IMR-90 (cell line): ENCODE measurements around the gene CD55. TPM values are rescaled to one million over a fixed set of nuclear protein-coding genes. Genes with fewer than 3 reads are reported as not detected.

Experiments used
- ATAC-seq: fragments of 200-7000 bp; cut with Tn5 transposase; 2 replicates; pipeline ENCODE4 v1.9.1; 2020; ENCODE audit warnings: low read depth, mild to moderate bottlenecking, moderate library complexity
- BruUV-seq: library from RNA; stranded (reverse); fragments of 400-500 nt; replicated peaks from 2 replicates; lab custom pipeline; 2021; lab: Mats Ljungman, UMichigan
- CTCF ChIA-PET: fragments of 300-600 bp; formaldehyde crosslinking; extraction: SDS; loops from one replicate; lab custom pipeline; 2021; ENCODE audit warnings: antibody characterized with exemption; lab: Yijun Ruan, JAX
- POLR2A ChIA-PET: fragments of 300-600 bp; sonication (Branson Sonifier 250); formaldehyde crosslinking; loops from one replicate; lab custom pipeline; 2022; ENCODE audit warnings: antibody characterized with exemption; ENCODE audit not compliant: unreplicated experiment; lab: Charles Lee
- DNase-seq: peaks from one replicate; pipeline ENCODE4 v3.0.0; 2013
- H2AFZ ChIP-seq: replicated peaks from 2 replicates; pipeline ENCODE3; 2013; ENCODE audit warnings: low read length, mild to moderate bottlenecking; ENCODE audit not compliant: poor library complexity
- H2AK5ac ChIP-seq: 2 replicates; pipeline ENCODE4 v1.6.1; 2013; ENCODE audit warnings: low read depth, low read length, inconsistent platforms
- H2AK9ac ChIP-seq: replicated peaks from 2 replicates; pipeline ENCODE3; 2013; ENCODE audit warnings: mild to moderate bottlenecking, low read depth, low read length, moderate library complexity; ENCODE audit not compliant: poor library complexity
- H2BK120ac ChIP-seq: 2 replicates; pipeline ENCODE4 v1.6.1; 2013; ENCODE audit warnings: low read depth, low read length, inconsistent platforms
- H2BK15ac ChIP-seq: 3 replicates; pipeline ENCODE4 v1.6.1; 2013; ENCODE audit warnings: low read depth, low read length, inconsistent platforms
- H2BK20ac ChIP-seq: 2 replicates; pipeline ENCODE4 v1.6.1; 2013; ENCODE audit warnings: low read depth, mild to moderate bottlenecking, inconsistent platforms, low read length, moderate library complexity
- H2BK5ac ChIP-seq: 2 replicates; pipeline ENCODE4 v1.6.1; 2013; ENCODE audit warnings: mild to moderate bottlenecking, low read depth, low read length, inconsistent platforms; ENCODE audit not compliant: poor library complexity, severe bottlenecking
- H3K14ac ChIP-seq: replicated peaks from 2 replicates; pipeline ENCODE4 v1.6.1; 2013; ENCODE audit warnings: low read depth, low read length, inconsistent platforms
- H3K18ac ChIP-seq: 2 replicates; pipeline ENCODE4 v1.6.1; 2013; ENCODE audit warnings: low read depth, low read length, control low read depth
- H3K23ac ChIP-seq: 2 replicates; pipeline ENCODE4 v1.6.1; 2013; ENCODE audit warnings: low read depth, low read length, inconsistent platforms
- H3K27ac ChIP-seq: 2 replicates; pipeline ENCODE4 v1.5.1; 2013; ENCODE audit warnings: mild to moderate bottlenecking, control low read depth, low read length; ENCODE audit not compliant: insufficient read depth
- H3K27me3 ChIP-seq: 2 replicates; pipeline ENCODE4 v1.6.1; 2013; ENCODE audit warnings: low read length; ENCODE audit not compliant: control insufficient read depth, insufficient read depth
- H3K36me3 ChIP-seq: 2 replicates; pipeline ENCODE4 v1.6.1; 2013; ENCODE audit warnings: low read length, mixed read lengths; ENCODE audit not compliant: control insufficient read depth, insufficient read depth
- H3K4ac ChIP-seq: 2 replicates; pipeline ENCODE4 v1.6.1; 2013; ENCODE audit warnings: low read depth, low read length, inconsistent platforms
- H3K4me1 ChIP-seq: 2 replicates; pipeline ENCODE4 v1.6.1; 2013; ENCODE audit warnings: low read length, mixed read lengths; ENCODE audit not compliant: control insufficient read depth, insufficient read depth
- H3K4me2 ChIP-seq: 2 replicates; pipeline ENCODE4 v1.6.1; 2013; ENCODE audit warnings: low read depth, mild to moderate bottlenecking, control low read depth, low read length, moderate library complexity
- H3K4me3 ChIP-seq: 2 replicates; pipeline ENCODE4 v1.5.1; 2013; ENCODE audit warnings: low read depth, mild to moderate bottlenecking, control low read depth, low read length, moderate library complexity; ENCODE audit not compliant: insufficient read depth
- H3K56ac ChIP-seq: 2 replicates; pipeline ENCODE4 v1.6.1; 2013; ENCODE audit warnings: low read length, inconsistent platforms; ENCODE audit not compliant: insufficient read depth; ENCODE audit errors: extremely low read depth
- H3K79me1 ChIP-seq, 2 experiments: 2 replicates each; pipeline ENCODE4 v1.6.1; 2013; ENCODE audit warnings: low read length in 2 of 2, inconsistent platforms in 1 of 2, low read depth in 1 of 2
- H3K9ac ChIP-seq: 2 replicates; pipeline ENCODE4 v1.6.1; 2013; ENCODE audit warnings: low read depth, low read length, control low read depth
- H3K9me1 ChIP-seq: 2 replicates; pipeline ENCODE4 v1.6.1; 2013; ENCODE audit warnings: low read length, inconsistent platforms; ENCODE audit not compliant: insufficient read depth
- H3K9me3 ChIP-seq: 2 replicates; pipeline ENCODE4 v1.6.1; 2013; ENCODE audit warnings: low read length; ENCODE audit not compliant: control insufficient read depth, insufficient read depth
- H4K20me1 ChIP-seq: 2 replicates; pipeline ENCODE4 v1.6.1; 2013; ENCODE audit warnings: low read length, inconsistent platforms; ENCODE audit not compliant: insufficient read depth
- H4K5ac ChIP-seq: 2 replicates; pipeline ENCODE4 v1.6.1; 2013; ENCODE audit warnings: mild to moderate bottlenecking, low read depth, low read length, control low read depth
- H4K8ac ChIP-seq, 2 experiments: 2 replicates each; pipeline ENCODE4 v1.6.1; 2013; ENCODE audit warnings: low read depth in 2 of 2, low read length in 2 of 2, control low read depth in 1 of 2, inconsistent platforms in 1 of 2
- H4K91ac ChIP-seq: 2 replicates; pipeline ENCODE4 v1.6.1; 2013; ENCODE audit warnings: low read depth, low read length, inconsistent platforms; ENCODE audit not compliant: insufficient read depth
- FOS ChIP-seq: fragments of 150-350 bp; IDR thresholded peaks from 2 replicates; pipeline ENCODE4 v1.6.1; 2016; ENCODE audit warnings: low read depth, low read length
- MXI1 ChIP-seq: IDR thresholded peaks from 2 replicates; pipeline ENCODE4 v1.6.1; 2012; ENCODE audit warnings: low read depth, mild to moderate bottlenecking, low read length, moderate library complexity, borderline replicate concordance
- NFE2L2 ChIP-seq: fragments of 150-350 bp; IDR thresholded peaks from 2 replicates; pipeline ENCODE4 v1.6.1; 2016; ENCODE audit warnings: low read depth, mild to moderate bottlenecking, low read length
- RCOR1 ChIP-seq: IDR thresholded peaks from 2 replicates; pipeline ENCODE4 v1.6.1; 2012; ENCODE audit warnings: mild to moderate bottlenecking, low read length, improper control_type of control experiment; ENCODE audit not compliant: insufficient replicate concordance
- WGBS, 2 experiments: methylation state at CpG; one replicate each; pipeline versions ENCODE4 v1.1.5 to v1.1.7; 2013; ENCODE audit warnings: missing lambda C conversion rate in 2 of 2; ENCODE audit not compliant: insufficient read length in 1 of 2; ENCODE audit errors: extremely low coverage in 2 of 2; 5-methylcytosine and 5-hydroxymethylcytosine counted together
- dilution Hi-C: fragments of 300-500 bp; cut with HindIII; formaldehyde crosslinking; loops from one replicate; pipeline ENCODE4 v1.14.3; 2018; ENCODE audit warnings: low sequenced_read_pairs; ENCODE audit not compliant: unreplicated experiment
- in situ Hi-C: fragments of 300-500 bp; cut with MboI; formaldehyde crosslinking; loops from 3 replicates; pipeline ENCODE4 v1.14.3; 2019; ENCODE audit warnings: low sequenced_read_pairs, inconsistent platforms, mixed read lengths
- intact Hi-C: fragments of 100-400 bp; cut with micrococcal nuclease; formaldehyde crosslinking; loops from 2 replicates; pipeline ENCODE4 v1.10.0; 2022
- polyA plus RNA-seq, 3 experiments: library from polyadenylated mRNA; depleted of rRNA; stranded (reverse); fragments of >200 nt; gene quantifications; 2 replicates each; pipeline ENCODE4 v1.2.3, GENCODE V29; 2012; ENCODE audit warnings: low replicate concordance in 1 of 3
- total RNA-seq: library from RNA; depleted of rRNA; stranded (reverse); fragments of >200 nt; gene quantifications from 2 replicates; pipeline ENCODE4 v1.2.3, GENCODE V29; 2012
- TF ChIP-seq, protein P1 (sequence below): fragments of 150-350 bp; IDR thresholded peaks from 2 replicates; pipeline ENCODE4 v1.6.1; 2016; ENCODE audit warnings: low read depth, mild to moderate bottlenecking, low read length, moderate library complexity, borderline replicate concordance

Gene CD55
- total and polyA plus RNA-seq, 2 of the 4 experiments (the other 2 are of a cell fraction) = 6.6 to 11.5 TPM

DNA sequence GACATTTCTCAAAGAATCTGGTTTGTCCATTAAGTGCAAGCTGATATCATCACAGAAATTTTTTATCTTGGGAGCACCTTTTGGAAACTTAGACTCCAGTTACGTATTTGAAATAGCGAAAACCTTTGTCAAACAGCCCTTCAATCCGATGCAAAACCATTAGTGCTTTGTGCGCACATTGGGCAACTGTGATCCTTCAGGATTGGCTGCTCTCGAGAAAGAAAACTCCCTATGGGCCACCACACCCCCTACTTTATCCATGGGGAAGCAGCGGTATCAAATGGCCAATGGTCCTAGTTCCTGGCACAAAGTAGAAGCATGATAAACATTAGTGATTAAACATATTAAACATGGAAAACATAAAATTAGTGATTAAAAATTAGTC lies 16.0 kb upstream of the CD55 start:
- H3K56ac ChIP-seq = no peak overlapping the region
- POLR2A ChIA-PET = no interaction called here
- no TSS peak for BruUV-seq

More for the DNA sequence above, 16.0 kb upstream of the CD55 start:
- in situ Hi-C loops (no loop called here), intact Hi-C loops (loop anchor here (5.0 kb wide), 1 partner anchor 63 kb away; no protein-coding TSS in a partner anchor), dilution Hi-C loops (no loop called here)
- TF ChIP-seq RCOR1 (no peak), NFE2L2 (no peak), FOS (no peak), MXI1 (no peak)
- TF ChIP-seq, protein P1, sequence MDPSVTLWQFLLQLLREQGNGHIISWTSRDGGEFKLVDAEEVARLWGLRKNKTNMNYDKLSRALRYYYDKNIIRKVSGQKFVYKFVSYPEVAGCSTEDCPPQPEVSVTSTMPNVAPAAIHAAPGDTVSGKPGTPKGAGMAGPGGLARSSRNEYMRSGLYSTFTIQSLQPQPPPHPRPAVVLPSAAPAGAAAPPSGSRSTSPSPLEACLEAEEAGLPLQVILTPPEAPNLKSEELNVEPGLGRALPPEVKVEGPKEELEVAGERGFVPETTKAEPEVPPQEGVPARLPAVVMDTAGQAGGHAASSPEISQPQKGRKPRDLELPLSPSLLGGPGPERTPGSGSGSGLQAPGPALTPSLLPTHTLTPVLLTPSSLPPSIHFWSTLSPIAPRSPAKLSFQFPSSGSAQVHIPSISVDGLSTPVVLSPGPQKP = no peak
- no peaks in the 10 kb centered on the region for H3K9me3 ChIP-seq
- H2BK15ac ChIP-seq = no peak overlapping the region
- no peaks in the 10 kb centered on the region for H4K20me1 ChIP-seq
- H4K91ac ChIP-seq = no peak overlapping the region
- ATAC-seq (no peak), DNase-seq (no peak)
- no peak overlapping the region for H3K4me3 ChIP-seq
- no peaks in the 10 kb centered on the region for H3K36me3 ChIP-seq
- H2AK9ac ChIP-seq = no peak overlapping the region
- H2BK120ac ChIP-seq = no peak overlapping the region
- H3K4ac ChIP-seq = no peak overlapping the region; the same call in 1 of the 2 replicates
- no peak overlapping the region for H2AK5ac ChIP-seq
- H3K9me1 ChIP-seq = no peaks in the 10 kb centered on the region
- H3K27me3 ChIP-seq = no peaks in the 10 kb centered on the region
- no peak overlapping the region for H3K9ac ChIP-seq
- no peak overlapping the region for H3K14ac ChIP-seq
- H3K18ac ChIP-seq = no peak overlapping the region
- no peak overlapping the region for H2BK20ac ChIP-seq
- H3K27ac ChIP-seq = no peak overlapping the region
- 20% methylated on average over 1 of the region's 6 CpGs; no CpG with 5 or more reads in 1 of the 2 experiments for WGBS, 2 experiments
- H3K4me2 ChIP-seq = no peak overlapping the region
- no peak overlapping the region for H2AFZ ChIP-seq
- no peaks in the 10 kb centered on the region; the same call in 1 of the 2 replicates for H3K4me1 ChIP-seq
- no peak overlapping the region for H4K8ac ChIP-seq
- H4K5ac ChIP-seq = no peak overlapping the region
- CTCF ChIA-PET = no interaction called here
- H3K23ac ChIP-seq = no peak overlapping the region
- no peak overlapping the region for H2BK5ac ChIP-seq
- no peaks in the 10 kb centered on the region for H3K79me1 ChIP-seq
